ENCODE data around the gene IFITM2. TPM values are rescaled to one million over a fixed set of nuclear protein-coding genes. Genes with fewer than 3 reads are reported as not detected.

IFITM2 gene
- total RNA-seq, 2 donors from 2014 or later: 262 to 367 TPM

DNA sequence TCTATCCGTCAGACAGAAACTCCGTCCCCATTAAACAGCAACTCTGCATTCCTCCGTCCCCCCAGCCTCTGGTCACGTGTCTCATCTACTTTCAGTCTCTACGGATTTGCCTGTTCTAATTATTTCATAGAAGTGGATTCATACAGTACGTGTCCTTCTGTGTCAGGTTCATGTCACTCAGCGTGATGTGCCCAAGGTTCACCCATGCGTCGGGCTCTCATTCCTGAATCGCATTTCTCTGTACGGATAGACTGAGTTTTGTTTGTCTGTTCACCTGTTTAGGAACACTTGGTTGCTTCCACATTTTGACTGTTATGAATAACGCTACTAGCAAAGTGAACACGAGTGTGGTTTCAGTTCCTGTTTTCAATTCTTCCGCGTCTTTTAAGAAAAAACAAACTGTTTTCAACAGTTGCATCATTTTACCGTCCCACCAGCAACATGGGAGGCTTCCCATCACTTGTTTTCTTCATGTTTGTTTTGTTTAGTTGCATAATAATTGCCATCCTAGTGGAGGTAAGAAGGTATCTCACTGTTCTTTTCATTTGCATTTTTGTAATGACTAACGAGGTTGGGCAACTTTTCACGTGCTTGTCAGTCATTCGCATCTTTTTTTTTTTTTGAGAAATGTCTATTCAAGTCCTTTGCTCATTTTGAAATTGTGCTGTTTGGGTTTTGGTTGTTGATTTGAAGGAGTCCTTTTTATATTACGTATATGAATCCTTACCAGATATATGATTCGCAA lies 38.3 kb upstream of the IFITM2 start:
- Histone ChIP-seq H3K4me1 (ENCODE audit: control insufficient read depth, insufficient read depth, low read length) (no peaks in the 10 kb centered on the region), H3K9ac (ENCODE audit: extremely low read depth, low read length, poor library complexity, severe bottlenecking) (no peak overlapping the region), H3K4me3 (ENCODE audit: low read length) (no peak overlapping the region), H3K27ac (ENCODE audit: low read depth, low read length) (no peak overlapping the region), H3K27me3 (ENCODE audit: control insufficient read depth, insufficient read depth, low read length, poor library complexity, severe bottlenecking) (no peaks in the 10 kb centered on the region), H3K36me3 (ENCODE audit: control insufficient read depth, insufficient read depth, low read length) (no peaks in the 10 kb centered on the region), H3K9me3 (ENCODE audit: control insufficient read depth, low read length) (no peaks in the 10 kb centered on the region)
- WGBS, 2 experiments (ENCODE audit: insufficient coverage in 1 of 2, insufficient read length in 1 of 2): 82 to 83% methylated on average over 16 to 20 of the region's 21 CpGs
- peaks cover 4% of the 10 kb centered on the region for H3K27me3 Mint-ChIP-seq (ENCODE audit: insufficient read depth)
- TF ChIP-seq, protein P1, sequence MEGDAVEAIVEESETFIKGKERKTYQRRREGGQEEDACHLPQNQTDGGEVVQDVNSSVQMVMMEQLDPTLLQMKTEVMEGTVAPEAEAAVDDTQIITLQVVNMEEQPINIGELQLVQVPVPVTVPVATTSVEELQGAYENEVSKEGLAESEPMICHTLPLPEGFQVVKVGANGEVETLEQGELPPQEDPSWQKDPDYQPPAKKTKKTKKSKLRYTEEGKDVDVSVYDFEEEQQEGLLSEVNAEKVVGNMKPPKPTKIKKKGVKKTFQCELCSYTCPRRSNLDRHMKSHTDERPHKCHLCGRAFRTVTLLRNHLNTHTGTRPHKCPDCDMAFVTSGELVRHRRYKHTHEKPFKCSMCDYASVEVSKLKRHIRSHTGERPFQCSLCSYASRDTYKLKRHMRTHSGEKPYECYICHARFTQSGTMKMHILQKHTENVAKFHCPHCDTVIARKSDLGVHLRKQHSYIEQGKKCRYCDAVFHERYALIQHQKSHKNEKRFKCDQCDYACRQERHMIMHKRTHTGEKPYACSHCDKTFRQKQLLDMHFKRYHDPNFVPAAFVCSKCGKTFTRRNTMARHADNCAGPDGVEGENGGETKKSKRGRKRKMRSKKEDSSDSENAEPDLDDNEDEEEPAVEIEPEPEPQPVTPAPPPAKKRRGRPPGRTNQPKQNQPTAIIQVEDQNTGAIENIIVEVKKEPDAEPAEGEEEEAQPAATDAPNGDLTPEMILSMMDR (conservative IDR thresholded peaks at IDR 0.05): no peak
- no peaks in the 10 kb centered on the region for H3K36me3 Mint-ChIP-seq (ENCODE audit: low read depth)
- peaks cover 10% of the 10 kb centered on the region for H3K9me3 Mint-ChIP-seq
- H3K27ac Mint-ChIP-seq: no peak overlapping the region
- no peak for DNase-seq
- peaks cover 5% of the 10 kb centered on the region for H3K4me1 Mint-ChIP-seq
- no peak overlapping the region for H3K4me3 Mint-ChIP-seq

- 90 to 94% methylated on average over 6 to 18 of the region's 18 CpGs for WGBS, 2 experiments (ENCODE audit: insufficient coverage in 1 of 2, insufficient read length in 1 of 2)
- H3K27ac Mint-ChIP-seq: no peak overlapping the region
- no peak overlapping the region for H3K4me3 Mint-ChIP-seq
- peaks cover 5% of the 10 kb centered on the region for H3K9me3 Mint-ChIP-seq
- TF ChIP-seq, protein P1 (conservative IDR thresholded peaks at IDR 0.05): no peak
- DNase-seq: no peak
- Histone ChIP-seq H3K9ac (ENCODE audit: extremely low read depth, low read length, poor library complexity, severe bottlenecking) (no peak overlapping the region), H3K27me3 (ENCODE audit: control insufficient read depth, insufficient read depth, low read length, poor library complexity, severe bottlenecking) (no peaks in the 10 kb centered on the region), H3K4me3 (ENCODE audit: low read length) (no peak overlapping the region), H3K9me3 (ENCODE audit: control insufficient read depth, low read length) (no peaks in the 10 kb centered on the region), H3K36me3 (ENCODE audit: control insufficient read depth, insufficient read depth, low read length) (no peaks in the 10 kb centered on the region), H3K27ac (ENCODE audit: low read depth, low read length) (no peak overlapping the region), H3K4me1 (ENCODE audit: control insufficient read depth, insufficient read depth, low read length) (no peaks in the 10 kb centered on the region)
- peaks cover 5% of the 10 kb centered on the region for H3K4me1 Mint-ChIP-seq
- H3K27me3 Mint-ChIP-seq (ENCODE audit: insufficient read depth): peaks cover 4% of the 10 kb centered on the region
- no peaks in the 10 kb centered on the region for H3K36me3 Mint-ChIP-seq (ENCODE audit: low read depth)
Measured at GRCh38 chr11:270451-271318, 36.9 kb upstream of the IFITM2 start.

DNA sequence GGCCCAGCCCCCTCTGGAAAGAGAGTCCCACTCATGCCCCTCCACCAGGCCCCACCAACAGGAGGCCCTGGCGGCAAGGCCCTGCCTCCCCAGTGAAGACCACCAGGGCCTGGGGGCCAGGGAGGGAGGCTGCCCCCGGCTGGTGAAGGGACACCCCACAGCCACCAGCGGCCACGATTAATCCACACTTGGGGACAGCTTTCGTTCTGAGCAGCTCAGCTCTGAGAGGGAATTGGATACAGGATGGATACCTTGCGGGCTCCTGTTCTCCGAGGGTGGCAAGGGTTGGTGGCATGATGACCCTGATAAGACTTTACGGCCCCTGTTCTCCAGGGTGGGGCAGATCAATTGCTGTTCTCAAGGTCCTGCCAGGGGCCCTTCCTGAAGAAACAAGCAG lies 36.3 kb upstream of the IFITM2 start:
- H3K27ac Mint-ChIP-seq: no peak overlapping the region
- 87 to 88% methylated on average over 7 to 8 of the region's 8 CpGs for WGBS, 2 experiments (ENCODE audit: insufficient coverage in 1 of 2, insufficient read length in 1 of 2)
- Histone ChIP-seq H3K27me3 (ENCODE audit: control insufficient read depth, insufficient read depth, low read length, poor library complexity, severe bottlenecking) (no peaks in the 10 kb centered on the region), H3K4me3 (ENCODE audit: low read length) (no peak overlapping the region), H3K9me3 (ENCODE audit: control insufficient read depth, low read length) (no peaks in the 10 kb centered on the region), H3K27ac (ENCODE audit: low read depth, low read length) (no peak overlapping the region), H3K36me3 (ENCODE audit: control insufficient read depth, insufficient read depth, low read length) (no peaks in the 10 kb centered on the region), H3K4me1 (ENCODE audit: control insufficient read depth, insufficient read depth, low read length) (no peaks in the 10 kb centered on the region), H3K9ac (ENCODE audit: extremely low read depth, low read length, poor library complexity, severe bottlenecking) (no peak overlapping the region)
- peaks cover 4% of the 10 kb centered on the region for H3K27me3 Mint-ChIP-seq (ENCODE audit: insufficient read depth)
- peaks cover 5% of the 10 kb centered on the region for H3K9me3 Mint-ChIP-seq
- no peaks in the 10 kb centered on the region for H3K36me3 Mint-ChIP-seq (ENCODE audit: low read depth)
- H3K4me1 Mint-ChIP-seq: peaks cover 5% of the 10 kb centered on the region
- H3K4me3 Mint-ChIP-seq: no peak overlapping the region
- TF ChIP-seq, protein P1 (conservative IDR thresholded peaks at IDR 0.05): no peak
- peak; percentile 31 for DNase-seq
